HG02981 (cell line): ENCODE data around the gene OR9A2.

ENCODE experiments used
- ATAC-seq: cut with Tn5 transposase; IDR thresholded peaks from one replicate; pipeline ENCODE4 v1.9.1; 2021; ENCODE audit warnings: mild to moderate bottlenecking, moderate library complexity; ENCODE audit not compliant: unreplicated experiment

The OR9A2 gene, protein sequence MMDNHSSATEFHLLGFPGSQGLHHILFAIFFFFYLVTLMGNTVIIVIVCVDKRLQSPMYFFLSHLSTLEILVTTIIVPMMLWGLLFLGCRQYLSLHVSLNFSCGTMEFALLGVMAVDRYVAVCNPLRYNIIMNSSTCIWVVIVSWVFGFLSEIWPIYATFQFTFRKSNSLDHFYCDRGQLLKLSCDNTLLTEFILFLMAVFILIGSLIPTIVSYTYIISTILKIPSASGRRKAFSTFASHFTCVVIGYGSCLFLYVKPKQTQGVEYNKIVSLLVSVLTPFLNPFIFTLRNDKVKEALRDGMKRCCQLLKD

DNA sequence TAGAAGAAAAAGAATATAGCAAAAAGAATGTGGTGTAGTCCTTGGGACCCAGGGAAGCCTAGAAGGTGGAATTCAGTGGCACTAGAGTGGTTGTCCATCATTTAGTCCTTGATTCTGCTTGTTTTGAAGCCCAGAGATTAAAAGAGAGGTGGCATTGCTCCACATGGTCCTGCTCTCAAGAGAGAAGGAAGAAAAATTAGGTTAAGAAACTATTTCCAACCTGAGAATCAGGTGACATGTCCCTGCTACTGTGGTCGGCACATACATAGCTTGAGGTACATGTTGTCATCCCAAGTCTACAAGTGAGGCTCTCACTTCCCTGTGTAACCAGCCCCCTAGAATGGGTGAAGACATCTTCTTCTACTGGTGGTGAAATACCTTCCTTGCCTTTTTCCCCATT lies at the start of gene OR9A2:
Gene OR9A2 (minus strand): TSS at position 101 of the 400 bp plus-strand sequence. CDS start 0 bp downstream, at position 101.
- ATAC-seq = no peak

DNA sequence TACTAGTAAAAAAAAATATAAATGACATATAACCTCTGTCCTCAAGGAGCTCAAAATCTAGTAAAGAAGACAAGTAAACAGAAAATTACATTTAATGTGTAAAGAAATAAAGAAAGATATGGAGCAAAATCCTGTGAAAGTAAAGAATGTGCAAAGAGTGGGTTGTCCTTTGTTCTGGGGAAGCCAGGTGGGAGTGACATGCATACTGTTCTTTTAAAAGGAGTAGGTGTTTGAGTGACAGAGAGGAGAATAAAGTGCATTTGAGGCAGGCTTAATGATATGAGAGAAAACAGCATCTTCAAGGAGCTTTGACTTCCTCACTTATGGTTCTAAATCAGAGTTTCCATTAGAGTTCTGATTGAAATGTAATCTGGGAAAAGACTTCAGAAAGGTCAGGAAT lies 47.2 kb upstream of the OR9A2 start:
- no peak for ATAC-seq

DNA sequence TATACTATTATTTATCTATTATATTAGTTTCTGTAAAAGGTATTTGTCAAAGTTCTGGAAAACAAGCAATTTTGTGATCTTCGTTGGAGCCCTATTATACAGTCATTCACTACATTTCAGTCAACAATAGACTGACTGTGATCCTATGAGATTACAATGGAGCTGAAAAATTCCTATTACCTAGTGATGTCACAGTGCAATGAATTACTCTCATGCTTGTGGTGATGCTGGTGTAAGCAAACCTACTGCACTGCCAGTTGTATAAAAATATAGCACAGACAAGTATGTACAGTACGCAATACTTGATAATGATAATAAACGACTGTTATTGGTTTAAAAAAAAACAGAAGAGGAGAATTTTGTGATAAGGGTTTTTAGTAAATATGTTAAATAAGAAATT lies 46.6 kb upstream of the OR9A2 start:
- ATAC-seq = no peak

DNA sequence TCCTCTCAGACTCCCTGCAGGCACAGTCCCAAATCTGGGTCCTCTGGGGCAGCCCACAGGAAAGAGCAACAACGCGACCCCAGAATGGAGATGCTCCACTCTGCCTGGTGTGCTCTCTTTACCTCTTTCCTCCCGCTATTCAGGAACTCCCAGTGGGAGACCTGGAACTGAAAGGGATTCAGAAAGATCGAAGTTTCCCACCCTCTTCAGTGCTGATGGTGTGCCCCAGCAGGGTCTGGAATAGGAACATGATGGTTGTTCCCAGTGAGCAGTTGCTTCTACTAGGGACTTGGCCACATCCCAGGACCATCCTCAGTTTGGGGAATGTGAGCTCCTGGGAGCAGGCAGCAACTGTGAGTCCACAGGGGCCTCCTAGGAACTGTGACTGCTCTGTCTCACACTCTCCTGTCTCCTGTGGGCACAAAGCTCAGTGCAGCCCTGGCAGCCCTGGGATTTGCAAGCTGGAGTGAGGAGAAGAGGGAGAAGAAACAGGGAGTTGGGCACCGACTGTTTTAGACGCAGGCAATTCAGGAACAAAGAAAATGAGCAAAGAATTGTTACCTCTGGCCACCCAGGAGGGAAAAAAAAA lies 43.1 kb upstream of the OR9A2 start:
- ATAC-seq = no peak

DNA sequence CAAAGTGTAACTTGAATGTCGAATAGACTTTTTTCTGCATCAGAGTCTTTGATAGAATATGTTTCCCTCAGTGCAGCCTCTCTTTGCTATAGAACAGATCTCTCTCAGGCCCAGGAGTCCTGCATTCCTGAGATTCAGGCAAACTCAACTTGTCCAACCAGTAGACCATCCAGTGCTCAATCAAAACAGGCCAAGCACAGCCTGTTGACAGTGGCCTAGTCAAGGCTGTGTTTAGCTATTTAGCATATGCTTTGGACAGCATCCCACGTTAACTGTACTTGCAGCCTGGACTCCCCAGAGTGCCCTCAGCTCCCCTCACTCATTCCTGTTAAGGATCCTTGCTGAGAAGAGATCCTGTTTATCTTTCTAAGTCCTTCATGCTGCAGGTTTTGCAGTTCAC lies 41.5 kb upstream of the OR9A2 start:
- no peak for ATAC-seq

DNA sequence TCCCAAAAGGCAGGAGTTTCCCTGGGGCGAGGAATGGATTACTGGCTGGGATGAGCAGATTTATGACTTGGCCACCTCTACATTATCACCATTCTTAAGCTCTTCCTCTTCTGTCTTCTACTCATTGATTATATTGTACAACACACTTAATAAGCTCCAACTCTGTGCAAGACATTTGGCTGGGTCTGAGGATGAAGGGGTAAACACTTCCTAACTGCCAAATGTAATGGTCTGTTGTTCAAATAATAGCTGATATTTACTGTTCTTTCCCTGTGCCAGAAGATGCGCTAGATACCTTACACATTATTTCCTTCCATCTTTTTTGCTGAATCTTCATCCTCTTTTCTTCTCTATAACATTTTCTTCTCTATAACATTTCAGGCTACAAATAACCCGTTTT lies 36.8 kb upstream of the OR9A2 start:
- no peak for ATAC-seq

DNA sequence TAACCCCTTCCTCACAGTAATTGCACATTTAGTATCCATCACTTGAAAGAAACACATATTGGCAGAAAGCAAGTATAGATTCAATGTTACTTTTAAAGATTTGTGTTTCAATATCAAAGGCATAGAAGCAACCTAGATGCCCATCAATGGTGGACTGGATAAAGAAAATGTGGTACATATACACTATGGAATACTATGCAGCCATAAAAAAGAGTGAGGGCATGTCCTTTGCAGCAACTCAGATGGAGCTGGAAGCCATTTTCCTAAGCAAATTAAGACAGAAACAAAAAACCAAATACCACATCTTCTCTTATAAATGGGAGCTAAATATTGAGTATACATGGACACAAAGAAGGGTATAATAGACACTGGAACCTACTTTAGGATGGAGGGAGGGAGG lies 28.8 kb upstream of the OR9A2 start:
- ATAC-seq = no peak

DNA sequence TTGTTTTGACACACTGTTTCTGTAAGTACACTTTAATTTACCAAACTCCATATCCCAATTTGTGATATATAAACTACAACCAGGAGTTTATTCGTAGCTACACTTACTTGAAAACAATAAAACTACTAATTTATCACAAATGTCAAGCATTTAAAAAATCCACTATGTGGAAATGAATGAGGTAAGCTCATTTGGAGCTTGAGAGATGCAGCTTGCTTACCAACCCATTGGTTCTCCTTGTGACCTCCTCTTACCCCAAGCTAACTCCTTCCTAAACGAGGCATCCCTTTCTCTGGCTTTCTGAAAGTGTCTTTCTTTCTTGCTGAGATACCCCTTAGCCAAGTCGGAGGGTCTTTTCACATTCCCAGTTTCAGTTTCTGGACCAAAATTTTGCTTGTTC lies 27.7 kb upstream of the OR9A2 start:
- ATAC-seq = no peak

DNA sequence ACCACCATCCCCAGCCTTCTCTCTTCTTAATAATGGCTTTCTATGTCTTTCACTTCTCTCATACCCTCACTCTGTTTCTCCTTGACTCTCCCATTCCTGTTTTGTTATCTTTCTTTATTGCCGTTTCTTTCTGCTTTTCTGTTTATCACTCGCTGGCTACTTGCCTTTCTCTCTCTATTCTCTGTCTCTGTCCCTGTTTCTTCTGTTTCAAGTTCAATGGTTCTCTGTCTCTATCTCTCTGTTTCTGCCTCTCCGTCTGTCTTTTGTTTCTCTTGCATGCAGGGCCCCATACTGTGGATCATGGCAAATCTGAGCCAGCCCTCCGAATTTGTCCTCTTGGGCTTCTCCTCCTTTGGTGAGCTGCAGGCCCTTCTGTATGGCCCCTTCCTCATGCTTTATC lies 25.1 kb upstream of the OR9A2 start, which contains the start of gene OR6V1:
Gene OR6V1 (plus strand): TSS at position 301 of the 400 bp plus-strand sequence. CDS start 0 bp downstream, at position 301.
- no peak for ATAC-seq

DNA sequence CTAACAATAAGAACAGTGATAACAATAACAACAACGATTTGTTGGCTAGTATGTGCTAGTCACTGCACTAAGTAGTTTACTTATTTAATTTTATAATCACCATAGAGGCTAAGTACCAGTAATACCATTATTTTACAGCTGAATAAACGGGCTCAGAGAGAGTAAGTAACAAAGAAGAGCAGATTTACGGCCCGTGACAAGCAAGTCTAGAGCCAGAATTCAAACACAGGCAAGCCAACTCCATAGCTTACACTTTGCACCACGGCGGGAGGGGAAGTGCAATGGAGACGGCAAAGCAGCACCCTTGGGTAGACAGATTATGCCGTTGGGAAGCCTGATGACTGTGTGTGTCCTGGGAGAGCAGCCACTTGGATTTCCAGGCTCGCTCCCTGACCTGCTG lies 24.0 kb upstream of the OR9A2 start:
- no peak for ATAC-seq

DNA sequence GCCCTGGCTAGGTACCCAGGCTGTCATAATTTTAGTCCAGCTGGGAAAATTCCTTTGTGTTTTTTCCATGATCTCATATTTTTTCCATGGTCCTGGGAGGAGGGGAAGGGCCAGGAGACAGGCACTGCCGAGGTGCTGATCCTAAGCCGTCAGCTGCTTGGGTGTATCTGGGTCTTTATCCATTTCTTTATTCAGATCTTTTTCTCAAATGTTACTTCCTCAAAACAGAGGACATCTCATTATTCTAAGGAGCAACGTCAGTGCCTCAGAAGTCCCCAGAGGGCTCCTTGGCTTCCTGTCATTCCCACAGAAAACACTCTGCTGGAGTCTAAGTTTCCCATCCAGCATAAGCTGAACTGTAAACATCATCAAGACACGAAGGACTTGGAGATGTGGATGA lies 22.4 kb upstream of the OR9A2 start:
- ATAC-seq = no peak

DNA sequence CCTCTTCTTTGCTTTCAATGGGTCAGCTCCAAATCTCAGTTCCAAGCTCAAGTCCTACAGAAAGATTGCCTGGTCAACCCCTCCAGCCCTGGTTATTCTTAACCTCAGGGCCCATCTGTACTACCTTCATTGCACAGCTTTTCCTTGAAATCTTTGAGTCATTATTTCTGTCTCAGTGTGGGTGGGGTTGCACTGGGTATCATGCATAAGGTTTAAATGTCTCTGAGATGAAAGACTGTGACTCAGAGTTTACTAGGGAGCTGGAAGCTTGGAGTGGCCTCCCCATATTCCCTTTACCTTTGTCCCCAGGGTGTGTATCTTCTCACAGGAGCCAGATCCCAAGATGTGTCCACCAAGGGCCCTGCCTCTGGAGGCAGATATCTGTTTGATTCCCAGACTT lies 21.9 kb upstream of the OR9A2 start:
- no peak for ATAC-seq

DNA sequence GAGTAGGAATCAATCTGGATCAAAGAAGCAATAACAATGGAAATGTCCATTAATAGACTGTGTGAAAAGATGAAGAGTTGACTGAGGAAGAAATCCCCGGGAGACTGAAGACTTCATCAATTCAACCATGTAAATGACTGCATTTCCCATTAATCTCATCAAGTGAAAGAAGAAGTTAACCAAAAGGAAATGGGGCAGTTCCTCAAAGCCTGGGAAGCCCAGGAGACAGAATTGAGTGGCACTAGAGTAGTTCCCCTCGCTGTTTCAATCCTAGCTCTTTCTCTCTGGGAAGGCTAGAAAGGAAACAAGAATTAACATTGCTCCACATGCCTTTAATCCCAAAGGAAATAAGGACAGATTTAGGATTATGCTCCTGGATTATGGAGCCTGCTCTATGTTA lies 20.4 kb upstream of the OR9A2 start:
- no peak for ATAC-seq

DNA sequence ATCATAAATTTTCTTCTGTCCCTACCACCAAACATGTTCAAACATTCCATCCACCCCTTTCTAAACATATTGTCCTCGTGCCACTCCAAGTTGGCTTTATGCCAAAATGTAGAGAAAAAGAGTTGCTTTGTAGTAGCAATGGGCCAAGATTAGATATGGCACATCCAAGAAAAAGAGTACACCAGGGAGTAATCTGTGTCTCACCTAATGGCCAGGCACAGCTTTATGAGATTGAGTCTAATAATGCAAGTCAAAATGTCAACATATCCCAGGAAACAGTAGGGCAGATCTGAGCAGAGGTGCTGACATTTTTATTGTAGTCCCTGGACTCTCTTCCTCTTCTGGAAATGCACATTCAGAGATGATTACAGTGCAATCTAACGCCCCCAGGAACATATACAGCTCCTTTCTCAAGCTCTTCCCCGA lies 19.5 kb upstream of the OR9A2 start:
- no peak for ATAC-seq

DNA sequence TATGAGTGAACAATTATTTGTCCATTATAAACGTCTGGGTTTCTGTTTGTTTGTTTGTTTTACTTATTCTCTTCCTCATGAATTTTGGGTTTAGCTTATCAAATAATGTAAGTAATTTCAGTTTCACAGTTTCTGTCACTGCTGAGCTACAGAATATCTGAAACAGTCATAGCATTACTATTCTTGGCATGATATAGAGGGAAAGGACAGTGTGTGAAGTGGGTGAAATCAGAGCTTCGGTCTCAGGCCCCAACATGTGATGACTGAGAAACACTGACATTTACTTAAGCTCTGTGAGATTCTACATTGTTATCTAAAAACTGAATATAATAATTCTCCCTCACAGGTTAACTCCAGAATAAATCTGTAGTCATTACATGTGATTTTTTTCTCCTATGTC lies 16.5 kb upstream of the OR9A2 start:
- ATAC-seq = no peak

DNA sequence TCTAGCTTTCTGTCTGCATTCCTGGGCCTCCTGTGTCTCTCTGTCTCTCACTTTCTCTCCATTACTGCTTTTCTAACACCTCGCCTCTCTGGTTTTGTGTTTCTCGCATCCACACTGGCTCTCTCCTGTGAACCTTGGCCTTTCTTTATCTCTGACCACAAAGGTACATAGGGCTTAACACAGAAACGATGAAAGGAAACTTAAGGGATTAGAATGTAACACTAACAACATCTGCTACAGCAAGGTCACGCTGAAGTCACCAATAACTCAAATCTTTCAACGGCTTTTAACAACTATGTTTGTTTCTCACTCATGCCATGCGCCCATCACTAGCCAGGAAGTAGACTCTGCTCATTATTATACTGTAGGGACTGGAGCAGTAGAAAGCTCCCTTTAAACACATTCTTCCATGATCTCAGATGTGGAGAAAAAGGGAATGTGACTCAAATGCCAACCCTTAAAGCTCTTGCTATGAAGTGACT lies 15.9 kb upstream of the OR9A2 start:
- no peak for ATAC-seq

DNA sequence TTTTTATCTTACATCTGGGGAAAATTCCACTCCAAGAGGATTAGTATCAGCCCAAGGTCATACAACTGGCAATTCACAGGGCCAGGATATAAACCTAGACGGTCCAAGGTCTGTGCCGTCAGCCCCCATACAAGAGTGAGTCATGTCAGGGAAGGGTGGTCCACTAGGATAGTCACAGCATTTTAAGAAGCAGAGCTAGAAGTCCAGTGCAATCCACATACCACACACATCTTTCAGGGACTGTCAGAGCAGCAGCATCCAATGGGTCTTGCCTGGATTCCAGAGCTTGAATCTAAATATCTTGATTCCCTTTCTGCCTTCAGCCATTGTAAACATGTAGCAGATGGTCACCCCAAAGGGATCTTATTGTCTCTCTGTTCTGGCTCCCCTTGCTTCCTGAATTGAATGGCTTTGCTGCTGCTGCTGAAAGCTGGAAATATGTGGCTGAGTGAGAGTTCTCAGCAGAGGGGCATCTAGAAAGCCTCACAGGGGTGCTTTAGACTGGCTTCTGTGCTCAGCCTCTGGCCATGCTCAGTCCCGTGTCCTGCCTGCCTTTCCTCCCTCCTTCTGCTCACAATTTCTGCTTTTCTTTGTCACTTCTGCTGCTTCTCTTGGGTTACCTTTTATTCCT lies 15.3 kb upstream of the OR9A2 start:
- ATAC-seq = no peak

DNA sequence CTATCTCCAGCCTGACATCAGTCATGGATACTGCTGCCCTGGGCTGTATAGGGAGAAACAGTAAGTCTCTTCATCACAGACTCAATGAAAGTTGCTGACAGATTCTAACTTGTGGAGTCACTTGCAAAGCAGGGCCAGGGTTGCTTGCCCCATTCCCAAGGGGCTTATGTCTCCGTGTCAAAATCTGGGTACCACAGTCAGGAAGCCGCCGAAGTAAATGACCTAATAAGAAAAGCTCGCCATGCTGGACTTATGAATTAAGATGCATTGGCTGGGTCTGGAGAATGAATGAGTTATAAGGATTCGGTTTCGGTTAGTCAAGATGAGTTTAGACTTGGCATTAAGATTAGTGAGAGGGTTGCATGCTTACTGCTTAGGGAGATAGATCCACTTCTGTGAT lies 14.4 kb upstream of the OR9A2 start:
- no peak for ATAC-seq

DNA sequence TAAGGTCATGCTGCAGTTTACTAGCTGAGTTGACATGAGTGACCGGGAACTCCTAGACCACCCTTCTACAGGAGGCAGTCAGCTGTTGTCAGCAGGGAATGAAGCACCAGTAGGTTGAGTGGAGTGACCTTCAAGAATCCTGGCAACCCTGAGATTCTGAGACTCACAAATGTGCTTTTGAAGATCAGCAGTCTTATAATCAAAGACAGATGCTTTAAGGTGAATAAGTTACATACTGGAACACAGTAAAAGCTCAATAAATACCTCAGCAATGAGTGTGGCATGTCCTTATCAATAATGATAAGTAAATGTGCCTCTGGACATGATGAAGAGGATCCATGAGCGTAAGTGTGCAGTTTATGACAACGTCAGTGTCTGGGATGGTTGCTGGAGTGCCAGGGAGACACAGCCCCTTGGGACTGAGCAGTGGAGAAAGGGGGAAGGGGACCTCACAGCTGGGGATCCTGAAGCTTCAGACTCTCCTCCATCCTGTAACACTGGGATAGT lies 13.3 kb upstream of the OR9A2 start:
- no peak for ATAC-seq

DNA sequence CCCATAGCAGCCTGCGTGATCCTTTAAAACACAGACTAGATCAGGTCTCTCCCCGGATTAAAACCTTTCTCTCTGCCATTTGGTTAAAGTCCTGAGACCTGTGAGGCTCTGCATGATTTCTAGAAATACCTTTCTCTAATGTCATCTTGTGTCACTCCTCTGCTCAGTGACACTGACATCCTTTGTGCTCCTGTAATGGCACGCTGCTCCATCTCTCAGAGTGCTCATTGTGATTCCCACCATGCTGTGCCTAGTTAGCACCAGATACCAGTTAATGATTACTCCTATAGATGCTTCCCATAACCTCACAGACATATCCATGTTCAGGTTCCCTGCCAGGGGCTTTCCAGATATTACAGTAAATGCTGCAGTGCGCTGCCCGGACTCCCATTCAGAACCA lies 11.7 kb upstream of the OR9A2 start:
- ATAC-seq = no peak

DNA sequence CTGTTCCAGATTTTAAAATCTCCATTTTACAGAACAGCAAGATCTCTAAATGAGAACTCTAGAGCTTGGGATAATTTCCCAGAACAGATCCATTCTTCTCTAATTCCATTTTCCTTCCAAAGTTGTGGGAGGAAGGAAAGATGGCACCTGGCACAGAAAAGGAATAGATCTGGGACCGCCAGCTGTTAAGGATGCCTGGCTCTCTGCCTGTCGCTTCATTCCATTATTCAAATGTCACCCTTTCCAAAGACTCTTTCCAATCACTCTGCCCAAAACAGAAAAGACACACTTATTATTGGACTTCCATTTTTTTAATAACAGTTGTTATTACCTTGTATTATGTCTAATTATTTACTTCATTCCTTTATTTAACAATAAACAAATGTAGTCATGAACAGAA lies 751 bp upstream of the OR9A2 start:
- ATAC-seq = no peak

DNA sequence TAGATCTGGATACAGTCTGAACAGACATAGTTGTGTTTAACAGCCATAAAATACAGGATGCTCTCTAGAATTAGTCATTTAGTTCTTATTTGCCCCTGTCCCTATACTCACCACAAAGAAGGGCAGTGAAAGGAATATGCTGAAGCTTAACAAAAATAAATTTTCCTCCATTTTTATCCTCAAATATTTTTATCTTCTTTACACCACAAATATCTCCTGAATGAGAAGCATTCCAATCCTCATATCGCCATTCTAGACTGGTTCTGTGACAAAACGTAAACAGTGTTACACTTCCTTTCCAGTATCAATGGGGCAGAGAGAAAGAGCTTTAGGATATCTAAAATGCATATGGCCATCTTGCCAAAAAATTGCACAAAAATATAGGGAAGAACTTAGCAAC lies 1.6 kb downstream of the OR9A2 start:
- no peak for ATAC-seq
